GM23248 (cell line): ENCODE results near the gene NME4.

Experiments used
- EZH2 ChIP-seq: fragments of 200-600 bp; sonication (generic); IDR thresholded peaks from 2 replicates; pipeline ENCODE4 v1.6.1; 2018; ENCODE audit warnings: antibody characterized with exemption, mild to moderate bottlenecking; ENCODE audit not compliant: insufficient read depth, poor library complexity, severe bottlenecking
- EZH2phosphoT487 ChIP-seq: fragments of 200-600 bp; sonication (generic); IDR thresholded peaks from 2 replicates; pipeline ENCODE4 v1.6.1; 2018; ENCODE audit warnings: antibody characterized with exemption, moderate library complexity, mild to moderate bottlenecking, low read depth; ENCODE audit not compliant: insufficient read depth

DNA sequence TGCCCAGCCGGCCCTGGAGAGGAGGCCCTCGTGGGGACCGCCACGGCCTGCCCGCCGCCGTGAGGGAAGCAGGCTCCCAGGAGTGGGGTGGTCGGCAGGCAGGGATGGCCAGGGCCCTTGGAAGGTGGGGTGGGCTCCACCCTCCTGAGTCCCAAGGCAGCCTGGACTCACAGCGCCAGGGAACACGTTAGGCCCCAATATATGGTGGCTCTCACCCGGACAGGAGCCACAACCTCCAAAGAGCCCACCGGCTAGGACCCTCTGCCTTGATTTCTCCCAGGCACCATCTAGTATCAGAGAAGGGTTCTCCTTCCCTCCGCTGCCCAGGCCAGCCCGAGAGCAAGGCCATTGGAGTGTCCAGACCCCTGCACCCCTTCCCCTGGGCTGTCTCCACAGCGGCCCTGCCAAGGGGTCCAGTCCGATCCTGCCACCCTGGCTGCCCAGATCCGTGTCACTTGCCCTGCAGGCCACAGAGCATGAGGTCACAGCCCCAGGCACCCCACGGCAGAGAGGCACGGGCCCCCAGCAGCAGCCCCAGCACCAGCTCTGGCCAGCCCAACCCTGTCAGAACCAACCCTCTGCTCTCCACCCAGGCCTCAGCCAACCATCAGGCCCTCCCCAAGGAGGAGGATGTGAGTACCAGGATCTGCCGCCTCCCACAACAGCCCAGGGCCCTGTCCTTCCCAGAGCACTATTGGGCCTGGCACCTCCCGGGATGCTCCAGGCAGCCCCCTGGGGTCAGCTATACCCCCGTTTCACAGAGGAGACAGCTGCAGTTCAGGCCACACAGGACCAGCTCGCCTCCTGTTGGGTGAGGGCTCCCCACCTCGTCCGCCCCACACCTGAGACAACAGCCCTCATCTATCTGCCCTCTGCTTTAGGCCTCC is 43.4 kb upstream of the NME4 start:
- no peak for TF ChIP-seq EZH2
- no peak for TF ChIP-seq EZH2phosphoT487
